OCI-LY3 (cell line): ENCODE data around the gene BAHD1.

Experiments
- EZH2phosphoT487 ChIP-seq: fragments of 200-600 bp; shearing (Covaris generic); IDR thresholded peaks from 2 replicates; pipeline ENCODE4 v1.6.1; 2018; ENCODE audit warnings: antibody characterized with exemption, mixed run types, low read depth
- TF ChIP-seq, protein P1 (sequence below): fragments of 200-600, 300-600 bp; sonication (generic); IDR thresholded peaks from 2 replicates; pipeline ENCODE4 v1.5.1; 2014; ENCODE audit warnings: antibody characterized with exemption, low read length, low read depth

- TF ChIP-seq, protein P1, sequence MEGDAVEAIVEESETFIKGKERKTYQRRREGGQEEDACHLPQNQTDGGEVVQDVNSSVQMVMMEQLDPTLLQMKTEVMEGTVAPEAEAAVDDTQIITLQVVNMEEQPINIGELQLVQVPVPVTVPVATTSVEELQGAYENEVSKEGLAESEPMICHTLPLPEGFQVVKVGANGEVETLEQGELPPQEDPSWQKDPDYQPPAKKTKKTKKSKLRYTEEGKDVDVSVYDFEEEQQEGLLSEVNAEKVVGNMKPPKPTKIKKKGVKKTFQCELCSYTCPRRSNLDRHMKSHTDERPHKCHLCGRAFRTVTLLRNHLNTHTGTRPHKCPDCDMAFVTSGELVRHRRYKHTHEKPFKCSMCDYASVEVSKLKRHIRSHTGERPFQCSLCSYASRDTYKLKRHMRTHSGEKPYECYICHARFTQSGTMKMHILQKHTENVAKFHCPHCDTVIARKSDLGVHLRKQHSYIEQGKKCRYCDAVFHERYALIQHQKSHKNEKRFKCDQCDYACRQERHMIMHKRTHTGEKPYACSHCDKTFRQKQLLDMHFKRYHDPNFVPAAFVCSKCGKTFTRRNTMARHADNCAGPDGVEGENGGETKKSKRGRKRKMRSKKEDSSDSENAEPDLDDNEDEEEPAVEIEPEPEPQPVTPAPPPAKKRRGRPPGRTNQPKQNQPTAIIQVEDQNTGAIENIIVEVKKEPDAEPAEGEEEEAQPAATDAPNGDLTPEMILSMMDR, result no peak
- no peak for TF ChIP-seq EZH2phosphoT487
These were observed 10.9 kb downstream of the BAHD1 start for GRCh38 chr15:40451527-40452158.
